Fibroblast of mammary gland (primary cell): Measurements from ENCODE around the gene EBF4.

Source experiments
- DNase-seq: peaks from one replicate; pipeline ENCODE4 v3.0.0-alpha.2; 2010; ENCODE audit warnings: low read depth
- H3K4me3 ChIP-seq: 2 replicates; pipeline ENCODE4 v1.5.1; 2011; ENCODE audit warnings: low read depth, mild to moderate bottlenecking, low read length, moderate library complexity; ENCODE audit not compliant: control insufficient read depth
- CTCF ChIP-seq: conservative IDR thresholded peaks from 2 replicates; pipeline ENCODE4 v1.5.1; 2011; ENCODE audit warnings: low read depth, low read length, inconsistent platforms; ENCODE audit not compliant: control insufficient read depth, insufficient read depth

EBF4 gene

GRCh38 chr20:2794866-2795447, 102.4 kb downstream of the EBF4 start:
- DNase-seq: no peak
- no peak for TF ChIP-seq CTCF
- no peak overlapping the region for H3K4me3 ChIP-seq

GRCh38 chr20:2795451-2795850, 102.9 kb downstream of the EBF4 start:
- TF ChIP-seq CTCF: no peak
- no peak overlapping the region for H3K4me3 ChIP-seq
- DNase-seq: no peak

- no peak for TF ChIP-seq CTCF
- DNase-seq: no peak
- H3K4me3 ChIP-seq: no peak overlapping the region
These were observed 103.6 kb downstream of the EBF4 start for GRCh38 chr20:2796011-2796660.

- no peak for TF ChIP-seq CTCF
- no peak for DNase-seq
- no peak overlapping the region for H3K4me3 ChIP-seq
These were observed 104.8 kb downstream of the EBF4 start for GRCh38 chr20:2797136-2797983.

- no peak for TF ChIP-seq CTCF
- DNase-seq: no peak
- H3K4me3 ChIP-seq: no peak overlapping the region
These were observed 105.7 kb downstream of the EBF4 start for GRCh38 chr20:2798095-2798805.

- DNase-seq: peak; percentile 43
- no peak for TF ChIP-seq CTCF
- H3K4me3 ChIP-seq: no peak overlapping the region
These were observed 106.2 kb downstream of the EBF4 start for GRCh38 chr20:2798814-2799213.
